KMS-11 (cell line): ENCODE results near the gene SDK2.

Experiments used
- H2AFZ ChIP-seq: fragments of 200-600 bp; sonication (generic); 2 replicates; pipeline ENCODE4 v1.6.1; 2016; ENCODE audit warnings: antibody characterized with exemption, mixed run types, low read depth
- H3K27ac ChIP-seq: fragments of 200-600 bp; sonication (generic); 2 replicates; pipeline ENCODE4 v1.6.1; 2016; ENCODE audit warnings: mild to moderate bottlenecking, mixed run types
- H3K27me3 ChIP-seq: fragments of 200-600 bp; sonication (generic); 2 replicates; pipeline ENCODE4 v1.6.1; 2017; ENCODE audit warnings: mild to moderate bottlenecking, low read depth, mixed run types, moderate library complexity; ENCODE audit not compliant: insufficient read depth
- H3K36me3 ChIP-seq: fragments of 200-600 bp; sonication (generic); 2 replicates; pipeline ENCODE4 v1.6.1; 2017; ENCODE audit warnings: mild to moderate bottlenecking, mixed run types; ENCODE audit not compliant: insufficient read depth
- H3K4me1 ChIP-seq: fragments of 200-600 bp; sonication (generic); 2 replicates; pipeline ENCODE4 v1.6.1; 2016; ENCODE audit warnings: mild to moderate bottlenecking, low read depth, mixed run types; ENCODE audit not compliant: poor library complexity, severe bottlenecking
- H3K4me2 ChIP-seq: fragments of 200-600 bp; sonication (generic); 2 replicates; pipeline ENCODE4 v1.7.0; 2016; ENCODE audit warnings: mild to moderate bottlenecking, mixed run types
- H3K4me3 ChIP-seq: fragments of 200-600 bp; sonication (generic); IDR thresholded peaks from 2 replicates; pipeline ENCODE4 v1.6.1; 2017; ENCODE audit warnings: low read depth, low read length, mixed read lengths; ENCODE audit not compliant: insufficient read depth
- H3K79me2 ChIP-seq: fragments of 200-600 bp; sonication (generic); 2 replicates; pipeline ENCODE4 v1.6.1; 2016; ENCODE audit warnings: low read depth, mixed run types; ENCODE audit not compliant: insufficient read depth
- H3K9ac ChIP-seq: fragments of 200-600 bp; sonication (generic); 2 replicates; pipeline ENCODE4 v1.6.1; 2016; ENCODE audit warnings: mild to moderate bottlenecking, mixed run types
- H4K20me1 ChIP-seq: fragments of 200-600 bp; sonication (generic); 2 replicates; pipeline ENCODE4 v1.6.1; 2016; ENCODE audit warnings: mild to moderate bottlenecking, mixed run types; ENCODE audit not compliant: insufficient read depth
- TF ChIP-seq, protein P1 (sequence below): fragments of 200-600 bp; sonication (generic); conservative IDR thresholded peaks from 2 replicates; pipeline ENCODE4 v1.6.1; 2017; ENCODE audit warnings: low read depth, mild to moderate bottlenecking, antibody characterized with exemption, low read length, moderate library complexity, mixed read lengths

The SDK2 gene

DNA sequence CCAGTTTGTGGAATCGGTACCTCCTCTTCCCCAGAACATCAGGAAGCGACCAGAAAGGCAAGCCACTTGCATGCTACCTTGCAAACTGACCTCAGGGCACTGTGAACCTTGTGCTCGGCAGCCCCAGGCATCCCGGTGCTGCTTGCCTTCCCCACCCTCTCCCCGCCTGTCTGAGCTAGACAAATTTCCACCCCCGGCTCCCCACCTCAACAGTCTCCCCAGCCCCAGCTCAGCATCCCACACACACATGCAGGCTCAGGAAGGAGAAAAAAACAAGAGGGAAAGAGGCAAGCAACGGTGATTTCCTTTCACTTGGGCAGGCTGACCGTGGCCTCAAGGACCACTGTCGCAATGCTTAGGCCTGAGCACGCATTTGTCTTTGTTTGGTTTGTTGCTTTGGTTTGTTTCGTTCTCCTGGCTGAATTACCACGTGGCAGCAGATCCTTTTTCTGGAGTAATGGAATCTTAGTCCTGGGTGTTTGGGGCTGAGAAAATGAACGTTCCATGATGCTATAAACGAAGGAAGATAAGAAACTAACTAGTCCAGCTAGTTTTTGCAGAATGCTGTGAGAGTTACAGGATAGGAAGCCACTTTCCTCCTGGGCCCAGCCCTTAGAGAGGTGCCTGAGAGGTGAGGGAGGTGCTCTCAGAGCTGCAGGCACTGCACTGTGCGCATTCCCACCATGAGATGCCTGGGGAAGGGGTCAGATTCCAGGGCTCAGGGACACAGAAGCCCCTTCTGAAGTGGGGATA is 27.9 kb downstream of the SDK2 start:
- Histone ChIP-seq H3K4me1 (no peaks in the 10 kb centered on the region), H3K4me3 (no peak overlapping the region), H3K27me3 (peaks cover 21% of the 10 kb centered on the region), H3K79me2 (no peaks in the 10 kb centered on the region), H2AFZ (no peak overlapping the region), H4K20me1 (no peaks in the 10 kb centered on the region), H3K9ac (no peak overlapping the region), H3K4me2 (no peak overlapping the region), H3K27ac (no peak overlapping the region), H3K36me3 (no peaks in the 10 kb centered on the region)
- TF ChIP-seq, protein P1, sequence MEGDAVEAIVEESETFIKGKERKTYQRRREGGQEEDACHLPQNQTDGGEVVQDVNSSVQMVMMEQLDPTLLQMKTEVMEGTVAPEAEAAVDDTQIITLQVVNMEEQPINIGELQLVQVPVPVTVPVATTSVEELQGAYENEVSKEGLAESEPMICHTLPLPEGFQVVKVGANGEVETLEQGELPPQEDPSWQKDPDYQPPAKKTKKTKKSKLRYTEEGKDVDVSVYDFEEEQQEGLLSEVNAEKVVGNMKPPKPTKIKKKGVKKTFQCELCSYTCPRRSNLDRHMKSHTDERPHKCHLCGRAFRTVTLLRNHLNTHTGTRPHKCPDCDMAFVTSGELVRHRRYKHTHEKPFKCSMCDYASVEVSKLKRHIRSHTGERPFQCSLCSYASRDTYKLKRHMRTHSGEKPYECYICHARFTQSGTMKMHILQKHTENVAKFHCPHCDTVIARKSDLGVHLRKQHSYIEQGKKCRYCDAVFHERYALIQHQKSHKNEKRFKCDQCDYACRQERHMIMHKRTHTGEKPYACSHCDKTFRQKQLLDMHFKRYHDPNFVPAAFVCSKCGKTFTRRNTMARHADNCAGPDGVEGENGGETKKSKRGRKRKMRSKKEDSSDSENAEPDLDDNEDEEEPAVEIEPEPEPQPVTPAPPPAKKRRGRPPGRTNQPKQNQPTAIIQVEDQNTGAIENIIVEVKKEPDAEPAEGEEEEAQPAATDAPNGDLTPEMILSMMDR, result no peak

DNA sequence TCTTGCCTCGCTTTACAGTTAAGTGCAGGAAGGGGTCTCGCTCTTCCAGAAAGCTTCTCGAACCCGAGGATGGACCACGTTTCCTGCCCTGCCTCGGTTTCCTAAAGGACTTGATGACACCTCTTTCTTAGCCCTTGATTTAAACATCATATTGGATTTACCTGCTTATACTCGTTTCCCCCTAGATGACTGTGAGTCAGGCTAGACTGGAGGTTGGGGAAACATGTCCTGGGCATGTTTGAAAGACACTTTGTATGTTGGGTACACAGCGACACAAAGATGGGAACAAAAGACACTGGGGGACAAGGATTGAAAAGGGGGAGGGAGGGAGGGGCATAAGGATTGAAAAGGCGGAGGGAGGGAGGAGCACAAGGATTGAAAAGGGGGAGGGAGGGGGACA is 30.0 kb downstream of the SDK2 start:
- peaks cover 24% of the 10 kb centered on the region for H3K27me3 ChIP-seq
- no peaks in the 10 kb centered on the region for H3K79me2 ChIP-seq
- no peaks in the 10 kb centered on the region for H4K20me1 ChIP-seq
- no peaks in the 10 kb centered on the region for H3K36me3 ChIP-seq
- H3K9ac ChIP-seq, result no peak overlapping the region
- no peak overlapping the region for H3K4me2 ChIP-seq
- H3K4me3 ChIP-seq, result no peak overlapping the region
- TF ChIP-seq, protein P1, result no peak
- H2AFZ ChIP-seq, result no peak overlapping the region
- no peaks in the 10 kb centered on the region for H3K4me1 ChIP-seq
- no peak overlapping the region for H3K27ac ChIP-seq

DNA sequence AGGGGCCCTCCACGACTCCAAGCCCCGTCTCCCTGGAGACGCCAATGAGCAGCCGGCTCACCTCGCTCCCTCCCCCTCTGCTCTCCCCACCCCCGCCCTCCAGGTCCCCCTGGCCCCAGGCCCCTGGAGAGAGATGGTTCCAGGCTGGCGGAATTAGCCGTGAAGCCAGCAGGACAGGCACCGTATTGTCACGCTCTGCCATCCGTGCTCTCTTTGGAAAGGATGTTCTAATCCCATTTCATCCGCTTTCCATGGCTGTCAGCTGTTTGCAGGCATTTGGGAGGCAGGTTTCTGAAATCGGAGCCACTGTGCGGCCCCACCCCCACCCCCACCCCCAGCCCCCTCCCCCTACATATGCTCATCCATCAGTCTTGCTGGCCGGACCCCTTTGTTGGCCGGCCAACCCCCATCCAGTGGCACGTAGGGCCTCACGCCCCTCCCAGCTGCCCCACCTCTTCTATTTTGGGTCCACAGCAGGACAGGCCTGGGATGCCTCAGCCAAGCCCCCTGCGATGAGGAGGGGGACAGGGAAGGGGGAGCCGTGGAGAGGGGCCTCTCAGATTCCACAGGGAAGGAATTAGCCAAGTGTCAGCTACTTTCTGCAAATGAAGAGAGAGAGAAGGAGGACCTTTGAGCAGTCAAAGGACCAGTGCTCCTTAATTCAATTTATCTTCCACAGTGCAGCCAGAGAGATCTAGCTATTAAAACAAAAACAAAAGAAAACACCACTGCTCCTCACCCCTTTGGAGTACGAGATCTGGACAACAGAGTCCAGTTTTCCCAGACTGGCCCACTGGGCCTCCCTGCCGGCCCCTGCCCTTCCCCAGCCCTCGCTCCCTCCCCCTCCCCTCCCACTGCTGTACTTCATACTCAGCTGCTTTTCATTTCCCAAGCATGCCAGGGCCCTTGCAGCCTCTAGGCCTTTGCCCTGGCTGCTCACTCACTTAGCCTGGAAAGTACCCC is 30.7 kb downstream of the SDK2 start:
- Histone ChIP-seq H3K4me2 (no peak overlapping the region), H2AFZ (no peak overlapping the region), H3K79me2 (no peaks in the 10 kb centered on the region), H3K27me3 (peaks cover 30% of the 10 kb centered on the region), H3K27ac (no peak overlapping the region), H3K4me1 (no peaks in the 10 kb centered on the region), H3K9ac (no peak overlapping the region), H4K20me1 (no peaks in the 10 kb centered on the region), H3K36me3 (no peaks in the 10 kb centered on the region), H3K4me3 (no peak overlapping the region)
- TF ChIP-seq, protein P1, result no peak

DNA sequence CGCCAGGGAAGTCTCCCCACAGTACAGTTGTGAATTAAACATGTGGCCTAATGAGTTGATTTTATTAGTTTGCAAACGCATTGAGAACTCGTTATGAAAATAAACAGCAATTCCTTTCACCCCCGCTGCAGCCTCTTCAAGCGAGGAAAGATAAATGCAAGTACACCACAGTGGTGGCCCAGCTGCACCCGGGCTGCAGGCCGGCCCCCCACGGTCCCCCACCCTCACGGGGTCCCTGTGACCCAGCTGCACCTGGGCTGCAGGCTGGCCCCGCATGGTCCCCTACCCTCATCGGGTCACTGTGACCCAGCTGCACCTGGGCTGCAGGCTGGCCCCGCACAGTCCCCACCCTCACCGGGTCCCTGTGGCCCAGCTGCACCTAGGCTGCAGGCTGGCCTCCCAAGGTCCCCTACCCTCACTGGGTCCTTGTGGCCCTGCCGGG is 32.2 kb downstream of the SDK2 start:
- H3K27ac ChIP-seq, result no peak overlapping the region
- H4K20me1 ChIP-seq, result no peaks in the 10 kb centered on the region
- H3K4me1 ChIP-seq, result no peaks in the 10 kb centered on the region
- H3K27me3 ChIP-seq, result peaks cover 32% of the 10 kb centered on the region
- H3K79me2 ChIP-seq, result no peaks in the 10 kb centered on the region
- no peak overlapping the region for H3K4me2 ChIP-seq
- H2AFZ ChIP-seq, result no peak overlapping the region
- H3K36me3 ChIP-seq, result no peaks in the 10 kb centered on the region
- no peak overlapping the region for H3K4me3 ChIP-seq
- TF ChIP-seq, protein P1, result no peak
- H3K9ac ChIP-seq, result no peak overlapping the region
